Measurements from ENCODE around the gene DIPK1B. TPM values are rescaled to one million over a fixed set of nuclear protein-coding genes. Genes with fewer than 3 reads are reported as not detected.

The DIPK1B gene
- total RNA-seq, 1 experiment from 2014 or later, result 26.3 TPM

DNA sequence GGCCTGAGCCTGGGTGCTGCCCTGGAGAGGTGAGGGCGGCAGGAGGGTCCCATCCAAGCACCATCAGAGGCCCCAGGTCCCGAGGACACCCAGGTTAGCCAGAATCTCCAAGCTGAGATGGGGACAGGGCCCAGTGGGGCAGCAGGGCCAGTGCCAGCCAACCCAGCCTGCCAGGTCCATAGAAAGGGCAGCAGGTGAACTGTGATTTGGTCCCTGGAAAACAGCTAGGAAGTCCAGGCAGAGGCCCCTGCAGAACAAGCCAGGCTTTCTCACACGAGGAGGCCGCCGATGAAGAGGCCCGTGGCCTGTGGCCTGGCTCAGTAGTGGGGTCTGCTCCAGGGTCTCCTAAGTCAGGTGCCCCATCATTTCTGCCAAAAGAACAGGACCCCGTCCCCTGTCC is 27.2 kb upstream of the DIPK1B start:
- peaks cover 35% of the 10 kb centered on the region for H3K79me2 ChIP-seq (ENCODE audit: low read length)
- CTCF ChIA-PET, result no interaction called here
- intact Hi-C loops (cut with micrococcal nuclease), result no loop called here

DNA sequence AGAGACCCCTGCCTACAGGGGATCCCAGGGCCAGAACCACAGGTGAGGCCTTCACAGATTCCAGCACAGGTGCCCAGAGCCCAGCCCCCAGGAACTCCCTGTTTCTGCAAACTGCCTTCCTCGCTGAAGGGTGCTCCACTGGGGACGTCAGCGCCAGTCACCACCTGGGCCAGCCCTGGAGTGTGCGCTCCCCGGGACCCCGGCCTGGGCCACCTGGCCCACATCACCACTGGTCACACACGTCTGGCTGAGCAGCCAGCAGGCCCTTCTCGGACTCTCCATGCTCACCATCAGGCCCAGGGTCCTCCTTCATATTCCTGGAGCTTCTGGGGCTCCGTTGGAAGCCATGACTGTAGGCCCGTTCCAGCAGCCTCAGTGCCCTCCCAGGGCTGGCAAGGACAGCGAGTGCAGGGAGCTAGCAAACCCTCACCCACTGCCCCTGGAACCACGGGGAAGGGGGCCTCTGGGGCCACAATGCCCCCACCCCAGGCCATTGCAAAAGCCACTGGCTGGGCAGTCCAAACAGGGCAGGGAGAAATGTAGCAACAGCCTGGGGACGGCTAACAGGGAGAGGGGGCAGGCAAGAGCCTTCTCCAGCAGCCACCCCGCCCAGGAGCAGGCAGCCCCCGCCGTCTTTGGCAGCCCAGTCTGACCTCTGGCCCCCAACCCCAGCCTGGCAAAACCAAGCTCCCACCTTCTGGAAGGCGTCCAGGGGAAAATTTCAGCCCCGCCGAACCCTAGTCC is 26.4 kb upstream of the DIPK1B start:
- no peaks in the 10 kb centered on the region for H3K27me3 ChIP-seq (ENCODE audit: low read length)
- no peaks in the 10 kb centered on the region for H3K9me3 ChIP-seq (ENCODE audit: low read length)
- H3K9me2 ChIP-seq (replicated peaks; ENCODE audit: low read length), result no peaks in the 10 kb centered on the region
- intact Hi-C loops (cut with micrococcal nuclease), result no loop called here
- H3K4me3 ChIP-seq (ENCODE audit: low read length), result peak overlapping the region; percentile 83
- BruUV-seq (replicated peaks), result no TSS peak
- DNase-seq (no peak), ATAC-seq (no peak)
- ChIA-PET CTCF (no interaction called here), POLR2A (ENCODE audit: unreplicated experiment) (no interaction called here)
- peak overlapping the region; percentile 96 for H3K4me2 ChIP-seq (ENCODE audit: low read length)
- TF ChIP-seq EZH2phosphoT487 (IDR thresholded peaks at IDR 0.05; ENCODE audit: borderline replicate concordance, low read length), result no peak
- H3K9ac ChIP-seq (ENCODE audit: low read length), result peak overlapping the region; percentile 84
- H4K20me1 ChIP-seq (ENCODE audit: low read length), result 0 out of 2 replicates have a peak, but pooled peaks cover 5% of the 10 kb centered on the region
- H3K27ac ChIP-seq (ENCODE audit: low read length), result no peak overlapping the region
- H3K79me2 ChIP-seq (ENCODE audit: low read length), result peaks cover 35% of the 10 kb centered on the region
- peaks cover 17% of the 10 kb centered on the region for H3K4me1 ChIP-seq (ENCODE audit: insufficient read depth, low read length)
- no peaks in the 10 kb centered on the region for H3K36me3 ChIP-seq (ENCODE audit: low read depth, low read length)
- no peak overlapping the region for H2AFZ ChIP-seq (ENCODE audit: low read length)
- H3F3A ChIP-seq (ENCODE audit: low read length, unreplicated experiment), result no peaks in the 10 kb centered on the region

More for the DNA sequence above, 27.2 kb upstream of the DIPK1B start:
- Histone ChIP-seq H3K4me1 (ENCODE audit: insufficient read depth, low read length) (peaks cover 17% of the 10 kb centered on the region), H3K4me2 (ENCODE audit: low read length) (peak overlapping the region; percentile 96), H3F3A (ENCODE audit: low read length, unreplicated experiment) (no peaks in the 10 kb centered on the region), H3K9me3 (ENCODE audit: low read length) (no peaks in the 10 kb centered on the region), H2AFZ (ENCODE audit: low read length) (no peak overlapping the region), H3K4me3 (ENCODE audit: low read length) (no peak overlapping the region), H3K9me2 (replicated peaks; ENCODE audit: low read length) (no peaks in the 10 kb centered on the region), H3K36me3 (ENCODE audit: low read depth, low read length) (no peaks in the 10 kb centered on the region), H3K27ac (ENCODE audit: low read length) (no peak overlapping the region), H4K20me1 (ENCODE audit: low read length) (0 out of 2 replicates have a peak, but pooled peaks cover 5% of the 10 kb centered on the region), H3K27me3 (ENCODE audit: low read length) (no peaks in the 10 kb centered on the region), H3K9ac (ENCODE audit: low read length) (no peak overlapping the region)
- no peak for ATAC-seq
- DNase-seq, result no peak
- TF ChIP-seq EZH2 (IDR thresholded peaks at IDR 0.05; ENCODE audit: low read length, unreplicated experiment), result no peak
- TF ChIP-seq, protein P1, sequence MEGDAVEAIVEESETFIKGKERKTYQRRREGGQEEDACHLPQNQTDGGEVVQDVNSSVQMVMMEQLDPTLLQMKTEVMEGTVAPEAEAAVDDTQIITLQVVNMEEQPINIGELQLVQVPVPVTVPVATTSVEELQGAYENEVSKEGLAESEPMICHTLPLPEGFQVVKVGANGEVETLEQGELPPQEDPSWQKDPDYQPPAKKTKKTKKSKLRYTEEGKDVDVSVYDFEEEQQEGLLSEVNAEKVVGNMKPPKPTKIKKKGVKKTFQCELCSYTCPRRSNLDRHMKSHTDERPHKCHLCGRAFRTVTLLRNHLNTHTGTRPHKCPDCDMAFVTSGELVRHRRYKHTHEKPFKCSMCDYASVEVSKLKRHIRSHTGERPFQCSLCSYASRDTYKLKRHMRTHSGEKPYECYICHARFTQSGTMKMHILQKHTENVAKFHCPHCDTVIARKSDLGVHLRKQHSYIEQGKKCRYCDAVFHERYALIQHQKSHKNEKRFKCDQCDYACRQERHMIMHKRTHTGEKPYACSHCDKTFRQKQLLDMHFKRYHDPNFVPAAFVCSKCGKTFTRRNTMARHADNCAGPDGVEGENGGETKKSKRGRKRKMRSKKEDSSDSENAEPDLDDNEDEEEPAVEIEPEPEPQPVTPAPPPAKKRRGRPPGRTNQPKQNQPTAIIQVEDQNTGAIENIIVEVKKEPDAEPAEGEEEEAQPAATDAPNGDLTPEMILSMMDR (conservative IDR thresholded peaks at IDR 0.05; ENCODE audit: low read depth, low read length), result no peak
- no peak for TF ChIP-seq EZH2phosphoT487 (IDR thresholded peaks at IDR 0.05; ENCODE audit: borderline replicate concordance, low read length)
- BruUV-seq (replicated peaks), result no TSS peak
- POLR2A ChIA-PET (ENCODE audit: unreplicated experiment), result no interaction called here

DNA sequence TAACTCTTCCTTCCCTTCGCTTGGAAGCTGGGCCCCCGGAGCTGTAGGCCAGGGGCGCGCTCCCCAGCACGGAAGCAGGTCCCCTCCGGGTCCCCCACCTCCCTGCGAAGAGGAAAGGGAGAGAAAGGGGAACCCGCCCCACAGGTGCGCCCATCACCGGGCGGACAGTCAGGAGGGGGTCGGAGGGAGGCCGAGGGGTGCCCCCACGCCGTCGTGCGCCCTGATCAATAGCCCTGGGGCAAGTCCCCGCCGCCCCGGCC is 25.9 kb upstream of the DIPK1B start:
- Histone ChIP-seq H3K27ac (ENCODE audit: low read length) (no peak overlapping the region), H3K4me1 (ENCODE audit: insufficient read depth, low read length) (peaks cover 17% of the 10 kb centered on the region), H3F3A (ENCODE audit: low read length, unreplicated experiment) (no peaks in the 10 kb centered on the region), H3K4me3 (ENCODE audit: low read length) (peak overlapping the region; percentile 83), H4K20me1 (ENCODE audit: low read length) (0 out of 2 replicates have a peak, but pooled peaks cover 5% of the 10 kb centered on the region), H3K4me2 (ENCODE audit: low read length) (peak overlapping the region; percentile 96), H3K79me2 (ENCODE audit: low read length) (peaks cover 35% of the 10 kb centered on the region), H2AFZ (ENCODE audit: low read length) (no peak overlapping the region), H3K36me3 (ENCODE audit: low read depth, low read length) (no peaks in the 10 kb centered on the region), H3K9ac (ENCODE audit: low read length) (peak overlapping the region; percentile 84), H3K9me2 (replicated peaks; ENCODE audit: low read length) (no peaks in the 10 kb centered on the region), H3K27me3 (ENCODE audit: low read length) (no peaks in the 10 kb centered on the region), H3K9me3 (ENCODE audit: low read length) (no peaks in the 10 kb centered on the region)
- POLR2A ChIA-PET (ENCODE audit: unreplicated experiment), result no interaction called here
- ATAC-seq (no peak), DNase-seq (no peak)
- no peak for TF ChIP-seq EZH2phosphoT487 (IDR thresholded peaks at IDR 0.05; ENCODE audit: borderline replicate concordance, low read length)
- TF ChIP-seq, protein P1 (conservative IDR thresholded peaks at IDR 0.05; ENCODE audit: low read depth, low read length), result no peak
- BruUV-seq (replicated peaks), result no TSS peak
- CTCF ChIA-PET, result no interaction called here
- intact Hi-C loops (cut with micrococcal nuclease), result no loop called here
